Thymus (tissue), 14 donors: Measurements from ENCODE around the gene ZNF333. TPM values are rescaled to one million over a fixed set of nuclear protein-coding genes. Genes with fewer than 3 reads are reported as not detected.

ENCODE experiments used
- DNase-seq, 9 donors: peaks; one replicate each; pipeline ENCODE4 v3.0.0-alpha.2; 2013; ENCODE audit warnings: low spot score in 9 of 9, low read depth in 6 of 9, missing footprints in 1 of 9
- H3K27ac ChIP-seq, 2 donors: one replicate each; pipeline ENCODE4 v1.5.1; 2013; ENCODE audit warnings: control low read depth in 1 of 2, low read depth in 1 of 2, low read length in 1 of 2, mild to moderate bottlenecking in 1 of 2, moderate library complexity in 1 of 2
- H3K27me3 ChIP-seq, 2 donors: one replicate each; pipeline ENCODE4 v1.5.1; 2013; ENCODE audit warnings: low read length in 1 of 2; ENCODE audit not compliant: control insufficient read depth in 2 of 2, insufficient read depth in 1 of 2
- H3K36me3 ChIP-seq, 2 donors: one replicate each; pipeline ENCODE4 v1.5.1; 2013; ENCODE audit warnings: low read length in 1 of 2, mild to moderate bottlenecking in 1 of 2, moderate library complexity in 1 of 2; ENCODE audit not compliant: control insufficient read depth in 2 of 2, insufficient read depth in 2 of 2
- H3K4me1 ChIP-seq, 2 donors: one replicate each; pipeline ENCODE4 v1.5.1; 2013; ENCODE audit warnings: low read length in 2 of 2; ENCODE audit not compliant: control insufficient read depth in 2 of 2, insufficient read depth in 2 of 2
- H3K4me3 ChIP-seq, 2 donors: one replicate each; pipeline ENCODE4 v1.5.1; 2013; ENCODE audit warnings: low read length in 2 of 2, control low read depth in 1 of 2, mild to moderate bottlenecking in 1 of 2
- H3K9me3 ChIP-seq, 2 donors: one replicate each; pipeline ENCODE4 v1.5.1; 2013; ENCODE audit warnings: low read length in 1 of 2, mild to moderate bottlenecking in 1 of 2; ENCODE audit not compliant: control insufficient read depth in 2 of 2, insufficient read depth in 1 of 2
- WGBS: extraction: QIAGEN DNeasy Blood & Tissue Kit; methylation state at CpG from one replicate; pipeline ENCODE4 v1.1.7; 2013; 5-methylcytosine and 5-hydroxymethylcytosine counted together
- long read RNA-seq, 10 donors: transcript quantifications; one replicate each; lab custom pipeline, GENCODE V29; 2026
- polyA plus RNA-seq: library from polyadenylated mRNA; stranded (reverse); fragments of 200-250 nt; gene quantifications from one replicate; pipeline ENCODE4 v1.2.3, GENCODE V29; 2013
- total RNA-seq: library from RNA; stranded (reverse); fragments of 120-200 nt; gene quantifications from one replicate; pipeline ENCODE4 v1.2.4, GENCODE V29; 2013
- donor health status: healthy.

The ZNF333 gene
- total RNA-seq: 6.8 TPM
- 14.5 TPM for polyA plus RNA-seq
- long read RNA-seq, donor 1, partial matches to known transcripts: 0 of 1 reads
- long read RNA-seq, donor 1, other reads (novel, unspliced or antisense): 0 of 1 reads
- long read RNA-seq, donor 2, full-length matches to known transcripts: 8 of 8 reads
- long read RNA-seq, donor 2, partial matches to known transcripts: 0 of 8 reads
- long read RNA-seq, donor 2, other reads (novel, unspliced or antisense): 0 of 8 reads
- long read RNA-seq, donor 3, partial matches to known transcripts: 0 of 3 reads
- long read RNA-seq, donor 3, other reads (novel, unspliced or antisense): 0 of 3 reads
- long read RNA-seq, donor 4, partial matches to known transcripts: 0 of 3 reads
- long read RNA-seq, donor 4, other reads (novel, unspliced or antisense): 0 of 3 reads
- long read RNA-seq, donor 5, full-length matches to known transcripts: 5 of 5 reads
- long read RNA-seq, donor 5, partial matches to known transcripts: 0 of 5 reads
- long read RNA-seq, donor 5, other reads (novel, unspliced or antisense): 0 of 5 reads
- long read RNA-seq, donor 6, partial matches to known transcripts: 0 of 2 reads
- long read RNA-seq, donor 6, other reads (novel, unspliced or antisense): 0 of 2 reads
- long read RNA-seq, donor 7, partial matches to known transcripts: 0 of 1 reads
- long read RNA-seq, donor 7, other reads (novel, unspliced or antisense): 0 of 1 reads
- long read RNA-seq, donor 8, full-length matches to known transcripts: 1 of 1 reads
- long read RNA-seq, donor 8, partial matches to known transcripts: 0 of 1 reads
- long read RNA-seq, donor 8, other reads (novel, unspliced or antisense): 0 of 1 reads
- long read RNA-seq, donor 9, full-length matches to known transcripts: 4 of 4 reads
- long read RNA-seq, donor 9, partial matches to known transcripts: 0 of 4 reads
- long read RNA-seq, donor 9, other reads (novel, unspliced or antisense): 0 of 4 reads
- long read RNA-seq, donor 10, partial matches to known transcripts: 0 of 1 reads
- long read RNA-seq, donor 10, other reads (novel, unspliced or antisense): 0 of 1 reads

- peak within 1 kb of the TSS; percentile 80 to 91 for H3K4me3 ChIP-seq
- H3K36me3 ChIP-seq: peaks cover 2% of the 10 kb centered on the region in 2 donors
- DNase-seq: peak; percentile 76 to 95 (median 89)
- no peaks in the 10 kb centered on the region for H3K9me3 ChIP-seq
- no peaks in the 10 kb centered on the region for H3K27me3 ChIP-seq
- under 1% methylated on average over 66 of the region's 66 CpGs for WGBS
- H3K27ac ChIP-seq: peak within 1 kb of the TSS; percentile 98 to 100
- H3K4me1 ChIP-seq: peaks cover 3 to 9% of the 10 kb centered on the region in 2 donors
Measured at GRCh38 chr19:14689598-14690503, at the start of gene ZNF333. Gene ZNF333 (plus strand): TSS chr19:14690048. CDS start chr19:14693492, 3,444 bp downstream.

GRCh38 chr19:14648506-14648905 lies 41.3 kb upstream of the ZNF333 start:
- 98% methylated on average over 2 of the region's 2 CpGs for WGBS
- Histone ChIP-seq H3K27me3 (no peaks in the 10 kb centered on the region), H3K36me3 (no peaks in the 10 kb centered on the region), H3K4me1 (no peaks in the 10 kb centered on the region), H3K4me3 (no peak overlapping the region), H3K9me3 (no peaks in the 10 kb centered on the region), H3K27ac (no peak overlapping the region)
- DNase-seq: no peak

- no peak overlapping the region for H3K4me3 ChIP-seq
- H3K27me3 ChIP-seq: no peaks in the 10 kb centered on the region
- H3K4me1 ChIP-seq: no peaks in the 10 kb centered on the region
- 70% methylated on average over 4 of the region's 4 CpGs for WGBS
- no peak for DNase-seq
- no peaks in the 10 kb centered on the region for H3K36me3 ChIP-seq
- no peak overlapping the region for H3K27ac ChIP-seq
- no peaks in the 10 kb centered on the region for H3K9me3 ChIP-seq
Measured at GRCh38 chr19:14649020-14649419, 40.8 kb upstream of the ZNF333 start.

- no peak overlapping the region for H3K27ac ChIP-seq
- DNase-seq: no peak
- H3K36me3 ChIP-seq: no peaks in the 10 kb centered on the region
- H3K4me1 ChIP-seq: no peaks in the 10 kb centered on the region
- H3K27me3 ChIP-seq: no peaks in the 10 kb centered on the region
- WGBS: 82% methylated on average over 2 of the region's 2 CpGs
- H3K4me3 ChIP-seq: no peak overlapping the region
- no peaks in the 10 kb centered on the region for H3K9me3 ChIP-seq
Measured at GRCh38 chr19:14650161-14650560, 39.7 kb upstream of the ZNF333 start.

GRCh38 chr19:14654786-14655560 lies 34.9 kb upstream of the ZNF333 start:
- no peak overlapping the region for H3K27ac ChIP-seq
- H3K27me3 ChIP-seq: no peaks in the 10 kb centered on the region
- no peaks in the 10 kb centered on the region for H3K4me1 ChIP-seq
- no peaks in the 10 kb centered on the region for H3K36me3 ChIP-seq
- H3K9me3 ChIP-seq: no peaks in the 10 kb centered on the region
- WGBS: 91% methylated on average over 7 of the region's 7 CpGs
- no peak overlapping the region for H3K4me3 ChIP-seq
- no peak for DNase-seq

GRCh38 chr19:14655726-14656125 lies 34.1 kb upstream of the ZNF333 start:
- H3K27ac ChIP-seq: no peak overlapping the region
- DNase-seq: no peak
- H3K27me3 ChIP-seq: no peaks in the 10 kb centered on the region
- H3K9me3 ChIP-seq: no peaks in the 10 kb centered on the region
- WGBS: 86% methylated on average over 11 of the region's 11 CpGs
- no peak overlapping the region for H3K4me3 ChIP-seq
- no peaks in the 10 kb centered on the region for H3K36me3 ChIP-seq
- no peaks in the 10 kb centered on the region for H3K4me1 ChIP-seq

- Histone ChIP-seq H3K9me3 (no peaks in the 10 kb centered on the region), H3K36me3 (no peaks in the 10 kb centered on the region), H3K4me1 (no peaks in the 10 kb centered on the region), H3K27me3 (no peaks in the 10 kb centered on the region), H3K4me3 (no peak overlapping the region), H3K27ac (no peak overlapping the region)
- 97% methylated on average over 6 of the region's 6 CpGs for WGBS
- DNase-seq: no peak
Measured at GRCh38 chr19:14659874-14660489, 29.9 kb upstream of the ZNF333 start.
